Upper lobe of left lung (tissue), 6 donors: Measurements from ENCODE around the gene IL10RB. TPM values are rescaled to one million over a fixed set of nuclear protein-coding genes. Genes with fewer than 3 reads are reported as not detected.

Experiments used
- ATAC-seq, 2 donors: fragments of 200-7000 bp; cut with Tn5 transposase; one replicate each; pipeline ENCODE4 v1.9.1; 2022; ENCODE audit warnings: mild to moderate bottlenecking in 2 of 2, moderate library complexity in 2 of 2; ENCODE audit not compliant: low FRiP score in 2 of 2
- DNase-seq, 2 donors: peaks; one replicate each; pipeline ENCODE4 v3.0.0-alpha.2; 2019 to 2020
- H3K27ac ChIP-seq, 4 donors: fragments of 200-600 bp; sonication (generic); one replicate each; pipeline ENCODE4 v1.5.1; 2016 to 2019
- H3K27me3 ChIP-seq, 4 donors: fragments of 200-600 bp; sonication (generic); one replicate each; pipeline ENCODE4 v1.5.1; 2017 to 2019
- H3K36me3 ChIP-seq, 4 donors: fragments of 200-600 bp; sonication (generic); one replicate each; pipeline ENCODE4 v1.5.1; 2016 to 2019
- H3K4me1 ChIP-seq, 4 donors: fragments of 200-600 bp; sonication (generic); one replicate each; pipeline ENCODE4 v1.5.1; 2018 to 2019
- H3K4me3 ChIP-seq, 4 donors: fragments of 200-600 bp; sonication (generic); one replicate each; pipeline ENCODE4 v1.5.1; 2017 to 2019; ENCODE audit warnings: mild to moderate bottlenecking in 2 of 4, moderate library complexity in 1 of 4
- H3K9me3 ChIP-seq, 4 donors: fragments of 200-600 bp; sonication (generic); one replicate each; pipeline ENCODE4 v1.5.1; 2018 to 2019
- CTCF ChIP-seq, 6 experiments: fragments of 450-650 bp in 4 of 6; fragments of 200-600 bp in 2 of 6; sonication (generic) in 2 of 6; IDR thresholded peaks; one replicate each; pipeline ENCODE4 v1.5.1; 2016 to 2019; ENCODE audit warnings: antibody characterized with exemption in 6 of 6
- EP300 ChIP-seq, 4 donors: sonication (generic); formaldehyde crosslinking; IDR thresholded peaks; one replicate each; pipeline ENCODE4 v1.5.1; 2017; ENCODE audit warnings: antibody characterized with exemption in 4 of 4, control low read depth in 2 of 4
- POLR2A ChIP-seq, 4 donors: fragments of 450-650 bp; IDR thresholded peaks; one replicate each; pipeline ENCODE4 v1.5.1; 2016 to 2017; ENCODE audit warnings: antibody characterized with exemption in 4 of 4, mild to moderate bottlenecking in 2 of 4
- POLR2AphosphoS5 ChIP-seq, 2 donors: sonication (generic); formaldehyde crosslinking; IDR thresholded peaks; one replicate each; pipeline ENCODE4 v1.5.1; 2017; ENCODE audit warnings: antibody characterized with exemption in 2 of 2
- WGBS, 2 donors: methylation state at CpG; one replicate each; pipeline ENCODE4 v1.1.5; 2017 to 2018; 5-methylcytosine and 5-hydroxymethylcytosine counted together
- total RNA-seq, 6 donors: library from RNA; depleted of rRNA in 4 of 6; stranded (reverse); fragments of >200 nt in 4 of 6; gene quantifications; one replicate each; pipeline versions ENCODE4 v1.1.0 to v1.2.1, GENCODE V29; 2016 to 2021
- donor health status: DM: no; HTN: no; CAD: no; lungs with moderate emphysema.
- donor health status: DM: no; HTN: yes; CAD: no; lungs with severe emphysema.

IL10RB gene
- total RNA-seq, 6 donors from 2014 or later: 11.5 to 49.2 (median 41.0) TPM

GRCh38 chr21:33261635-33262034, 4.5 kb upstream of the IL10RB start:
- TF ChIP-seq POLR2A (IDR thresholded peaks at IDR 0.05) (no peak), CTCF (IDR thresholded peaks at IDR 0.05) (no peak), POLR2AphosphoS5 (IDR thresholded peaks at IDR 0.05) (no peak), EP300 (IDR thresholded peaks at IDR 0.05) (no peak)
- peaks cover 2 to 59% (median 24%) of the 10 kb centered on the region in 4 donors for H3K36me3 ChIP-seq
- H3K27me3 ChIP-seq: no peaks in the 10 kb centered on the region
- peaks cover 6 to 14% (median 7%) of the 10 kb centered on the region in 4 donors for H3K4me1 ChIP-seq
- H3K9me3 ChIP-seq: no peaks in the 10 kb centered on the region
- ATAC-seq (no peak), DNase-seq (peak in 1 of 2 donors; percentile 61)
- H3K27ac ChIP-seq: peak overlapping the region in 2 of 4 donors; percentile 31 to 33
- WGBS, 2 donors: 51 to 60% methylated on average over 3 of the region's 3 CpGs
- H3K4me3 ChIP-seq: no peak overlapping the region

GRCh38 chr21:33262921-33263320, 3.2 kb upstream of the IL10RB start:
- Histone ChIP-seq H3K4me1 (peaks cover 13 to 26% (median 17%) of the 10 kb centered on the region in 4 donors), H3K9me3 (no peaks in the 10 kb centered on the region), H3K4me3 (no peak overlapping the region), H3K36me3 (peaks cover 2 to 47% (median 15%) of the 10 kb centered on the region in 4 donors), H3K27ac (no peak overlapping the region), H3K27me3 (no peaks in the 10 kb centered on the region)
- TF ChIP-seq CTCF (IDR thresholded peaks at IDR 0.05) (no peak), EP300 (IDR thresholded peaks at IDR 0.05) (no peak), POLR2A (IDR thresholded peaks at IDR 0.05) (no peak), POLR2AphosphoS5 (IDR thresholded peaks at IDR 0.05) (no peak)
- DNase-seq (no peak), ATAC-seq (no peak)
- 94 to 96% methylated on average over 10 to 11 of the region's 11 CpGs for WGBS, 2 donors

GRCh38 chr21:33264561-33264960, 1.6 kb upstream of the IL10RB start:
- ATAC-seq (no peak), DNase-seq (no peak)
- Histone ChIP-seq H3K4me3 (no peak overlapping the region), H3K9me3 (no peaks in the 10 kb centered on the region), H3K27me3 (no peaks in the 10 kb centered on the region), H3K36me3 (peaks cover 5 to 37% (median 15%) of the 10 kb centered on the region in 4 donors), H3K4me1 (peaks cover 22 to 38% (median 29%) of the 10 kb centered on the region in 4 donors), H3K27ac (peak overlapping the region in 1 of 4 donors; percentile 91)
- TF ChIP-seq POLR2AphosphoS5 (IDR thresholded peaks at IDR 0.05): no peak
- TF ChIP-seq CTCF (IDR thresholded peaks at IDR 0.05): no peak
- no peak for TF ChIP-seq POLR2A (IDR thresholded peaks at IDR 0.05)
- no peak for TF ChIP-seq EP300 (IDR thresholded peaks at IDR 0.05)
- 91 to 94% methylated on average over 11 of the region's 11 CpGs for WGBS, 2 donors

- TF ChIP-seq POLR2A (IDR thresholded peaks at IDR 0.05) (no peak), EP300 (IDR thresholded peaks at IDR 0.05) (peak in 2 of 4 donors; percentile 45 to 48), CTCF (IDR thresholded peaks at IDR 0.05) (peak in 2 of 6 experiments; percentile 10 to 26), POLR2AphosphoS5 (IDR thresholded peaks at IDR 0.05) (peak; percentile 27 to 58)
- peak overlapping the region; percentile 91 to 97 (median 96) for H3K27ac ChIP-seq
- ATAC-seq (peak; percentile 81 to 82), DNase-seq (peak in 1 of 2 donors; percentile 84)
- peaks cover 26 to 43% (median 34%) of the 10 kb centered on the region in 4 donors for H3K4me1 ChIP-seq
- H3K27me3 ChIP-seq: no peaks in the 10 kb centered on the region
- peaks cover 5 to 35% (median 16%) of the 10 kb centered on the region in 4 donors for H3K36me3 ChIP-seq
- 24 to 32% methylated on average over 12 of the region's 12 CpGs for WGBS, 2 donors
- no peaks in the 10 kb centered on the region for H3K9me3 ChIP-seq
- H3K4me3 ChIP-seq: peak overlapping the region in 3 of 4 donors; percentile 67 to 90 (median 69)
Measured at GRCh38 chr21:33265664-33266049, 510 bp upstream of the IL10RB start.

- 1 to 6% methylated on average over 5 to 8 of the region's 8 CpGs for WGBS, 2 donors
- DNase-seq (no peak), ATAC-seq (peak; percentile 4 to 45)
- Histone ChIP-seq H3K27me3 (no peaks in the 10 kb centered on the region), H3K9me3 (no peaks in the 10 kb centered on the region), H3K4me3 (peak overlapping the region; percentile 67 to 90 (median 70)), H3K4me1 (peaks cover 26 to 41% (median 36%) of the 10 kb centered on the region in 4 donors), H3K27ac (peak overlapping the region; percentile 91 to 97 (median 96)), H3K36me3 (peaks cover 5 to 37% (median 20%) of the 10 kb centered on the region in 4 donors)
- TF ChIP-seq POLR2AphosphoS5 (IDR thresholded peaks at IDR 0.05) (no peak), POLR2A (IDR thresholded peaks at IDR 0.05) (no peak), EP300 (IDR thresholded peaks at IDR 0.05) (no peak), CTCF (IDR thresholded peaks at IDR 0.05) (no peak)
Measured at GRCh38 chr21:33266789-33267135, 595 bp downstream of the IL10RB start.
